ENCODE measurements around the gene NUMBL.
A peak's percentile ranks its signal among the peaks of the same experiment; 100 is the strongest.

Gene NUMBL

GRCh38 chr19:40688987-40689338, 1.5 kb downstream of the NUMBL start:
- DNase-seq: no peak

DNA sequence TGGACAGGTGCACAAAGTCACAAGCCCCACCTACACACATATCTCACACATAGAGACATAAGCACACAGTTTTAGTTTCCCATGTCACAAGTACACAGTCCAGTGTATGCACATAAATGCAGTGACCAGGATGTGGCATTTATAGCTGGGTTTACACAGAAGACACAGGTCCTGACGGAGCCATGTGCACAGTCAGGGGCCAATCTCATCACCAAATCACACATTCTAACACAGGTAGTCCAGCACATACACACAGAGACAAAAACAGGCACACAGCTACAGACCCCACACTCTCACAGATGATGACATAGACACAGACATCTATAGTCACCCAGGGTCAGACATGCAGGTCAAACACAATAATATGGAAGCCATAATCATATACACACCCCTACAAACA, 2.1 kb downstream of the NUMBL start:
- DNase-seq: no peak

- DNase-seq: no peak
These were observed 2.9 kb downstream of the NUMBL start for GRCh38 chr19:40687525-40688016.

GRCh38 chr19:40686882-40687524, 3.4 kb downstream of the NUMBL start:
- no peak for DNase-seq

DNA sequence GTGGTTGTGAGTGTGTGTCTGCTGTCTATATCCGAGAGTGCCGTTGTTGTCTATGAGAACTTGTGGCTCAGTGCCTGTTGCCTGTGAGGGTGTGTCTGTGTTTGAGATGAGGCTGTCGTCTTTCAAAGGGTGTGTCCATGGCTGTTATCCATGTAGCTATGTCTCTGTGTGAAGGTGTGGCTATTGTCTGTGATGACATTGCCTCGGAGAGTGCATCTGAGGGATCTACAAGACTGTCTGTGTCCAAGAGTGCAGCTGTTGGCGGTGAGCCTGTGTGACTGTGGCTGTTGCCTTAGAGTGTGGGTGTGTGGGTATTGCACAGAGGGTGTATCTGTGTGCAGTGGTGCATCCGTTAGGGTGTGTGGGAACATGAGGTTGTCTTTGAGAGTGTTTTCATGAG, 4.9 kb downstream of the NUMBL start:
- no peak for DNase-seq

GRCh38 chr19:40685016-40685526, 5.4 kb downstream of the NUMBL start:
- no peak for DNase-seq

DNA sequence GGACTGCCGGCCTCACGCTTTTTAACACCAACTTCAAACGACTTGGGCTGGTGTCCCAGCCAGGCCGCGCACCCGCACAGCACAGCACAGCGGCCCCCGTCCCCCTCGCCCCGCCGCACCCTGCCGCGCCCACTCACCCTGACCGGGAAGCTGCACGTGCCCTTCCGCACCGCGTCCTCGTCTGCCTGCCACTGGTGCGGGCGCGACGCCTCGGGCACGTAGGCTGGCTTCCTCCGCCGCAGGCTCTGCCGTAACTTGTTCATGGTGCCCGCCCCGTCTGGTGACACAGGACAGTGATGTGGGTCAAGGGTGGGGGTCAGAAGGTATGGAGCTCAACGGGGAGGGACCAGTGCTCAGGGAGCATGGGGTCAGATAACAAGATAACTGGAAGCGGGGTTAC, 6.2 kb downstream of the NUMBL start:
- DNase-seq: no peak

- no peak for DNase-seq
These were observed 7.0 kb downstream of the NUMBL start for GRCh38 chr19:40683437-40683836.

GRCh38 chr19:40682431-40682964, 8.0 kb downstream of the NUMBL start:
- no peak for DNase-seq

GRCh38 chr19:40681039-40681438, 9.4 kb downstream of the NUMBL start:
- DNase-seq: no peak

- DNase-seq: no peak
These were observed 13.3 kb downstream of the NUMBL start for GRCh38 chr19:40677156-40677555.

DNA sequence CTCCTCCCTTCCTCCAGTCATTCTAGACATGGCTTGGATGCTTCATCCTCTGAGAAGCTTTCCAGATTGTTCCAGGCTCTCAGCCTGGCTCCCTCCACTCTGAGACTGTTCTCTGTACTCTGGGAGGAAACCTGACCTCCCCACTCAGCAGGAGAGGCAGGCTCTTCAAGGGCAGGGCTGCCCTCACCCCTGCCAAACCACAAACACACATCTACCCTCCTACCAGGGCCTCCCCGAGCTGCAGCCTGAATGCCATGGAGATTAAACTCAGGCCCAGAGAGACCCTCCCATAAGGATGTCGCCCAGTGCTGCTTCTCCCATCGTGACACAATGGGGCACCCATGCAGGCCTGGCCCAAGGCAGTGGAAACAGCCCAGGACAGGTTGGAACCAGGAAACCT, 16.2 kb downstream of the NUMBL start:
- no peak for DNase-seq

GRCh38 chr19:40673397-40673796, 17.1 kb downstream of the NUMBL start:
- DNase-seq: no peak

- no peak for DNase-seq
These were observed 17.7 kb downstream of the NUMBL start for GRCh38 chr19:40672573-40673299.

GRCh38 chr19:40672038-40672437, 18.4 kb downstream of the NUMBL start:
- no peak for DNase-seq

GRCh38 chr19:40671404-40671803, 19.0 kb downstream of the NUMBL start:
- no peak for DNase-seq

DNA sequence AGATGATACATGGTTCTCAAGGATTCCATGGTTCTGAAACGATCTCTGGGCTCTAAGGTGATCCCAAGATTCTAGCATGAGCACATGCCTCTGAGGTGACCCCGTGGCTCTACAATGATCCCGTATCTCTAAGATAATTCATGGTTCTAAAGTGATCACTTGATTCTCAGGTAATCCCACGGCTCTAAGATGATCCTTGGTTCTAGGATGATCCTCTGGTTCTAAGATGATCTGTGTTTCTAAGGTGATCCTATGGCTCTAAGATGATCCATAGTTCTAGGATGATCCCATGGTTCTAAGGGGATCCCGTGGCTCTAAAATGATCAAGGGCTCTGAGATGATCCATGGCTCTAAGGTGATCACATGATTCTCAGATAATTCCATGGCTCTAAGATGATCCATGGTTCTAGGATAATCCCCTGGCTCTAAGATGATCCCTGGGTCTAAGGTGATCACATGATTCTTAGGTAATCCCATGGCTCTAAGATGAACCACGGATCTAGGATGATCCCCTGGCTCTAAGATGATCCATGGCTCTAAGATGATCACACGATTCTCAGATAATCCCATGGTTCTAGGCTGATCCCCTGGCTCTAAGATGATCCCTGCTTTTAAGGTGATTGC, 21.3 kb downstream of the NUMBL start:
- DNase-seq: no peak

DNA sequence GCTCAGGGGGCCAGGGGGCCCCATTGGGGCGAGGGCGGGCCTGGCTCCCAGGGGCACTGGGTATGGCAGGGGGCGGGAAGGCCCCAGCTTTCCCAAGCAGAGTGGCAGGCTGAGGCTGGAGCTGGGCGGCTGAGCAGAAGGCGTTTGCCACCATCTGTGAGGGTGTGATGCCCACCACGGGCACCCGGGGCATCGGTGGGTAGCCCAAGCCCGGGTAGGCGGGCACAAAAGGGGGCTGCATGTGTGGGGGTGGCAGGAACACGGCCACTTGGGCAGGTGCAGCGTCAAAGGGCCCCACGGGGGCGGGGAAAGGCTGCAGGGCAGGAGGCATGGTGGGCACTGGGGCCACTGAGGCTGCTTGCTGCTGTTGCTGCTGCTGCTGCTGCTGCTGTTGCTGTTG, 22.8 kb downstream of the NUMBL start:
- DNase-seq: no peak

DNA sequence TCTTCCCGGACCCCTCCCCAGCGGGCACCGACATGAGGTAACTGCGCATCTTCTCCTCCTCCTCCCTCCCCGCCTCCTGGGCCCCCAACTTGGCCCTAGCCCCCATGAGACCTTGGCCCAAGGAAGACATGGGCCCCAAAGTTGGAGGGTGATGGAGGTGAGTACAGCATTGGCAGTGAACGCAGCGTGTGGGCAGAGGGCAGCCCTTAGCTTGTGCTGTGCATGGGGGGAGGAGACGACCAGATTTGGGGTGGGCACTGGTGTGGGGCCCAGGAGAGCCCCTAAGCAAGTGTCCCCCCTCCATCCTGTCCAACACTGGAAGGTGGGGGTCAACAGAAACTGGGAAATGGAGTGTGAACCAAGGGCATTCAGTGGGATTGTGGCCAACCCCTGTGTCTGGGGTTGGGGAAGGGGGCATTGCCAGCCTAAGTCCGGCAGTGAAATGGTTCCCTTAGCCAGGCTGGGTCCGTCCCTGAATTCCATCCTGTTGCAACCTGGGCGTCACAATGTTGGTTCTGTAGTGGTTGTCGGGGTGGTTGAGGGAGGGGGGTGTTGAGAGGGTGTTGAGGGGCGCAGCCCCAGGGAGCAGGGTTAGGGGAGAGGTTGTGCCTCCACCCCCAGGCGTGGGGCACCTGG, 23.5 kb downstream of the NUMBL start:
- DNase-seq: no peak

DNA sequence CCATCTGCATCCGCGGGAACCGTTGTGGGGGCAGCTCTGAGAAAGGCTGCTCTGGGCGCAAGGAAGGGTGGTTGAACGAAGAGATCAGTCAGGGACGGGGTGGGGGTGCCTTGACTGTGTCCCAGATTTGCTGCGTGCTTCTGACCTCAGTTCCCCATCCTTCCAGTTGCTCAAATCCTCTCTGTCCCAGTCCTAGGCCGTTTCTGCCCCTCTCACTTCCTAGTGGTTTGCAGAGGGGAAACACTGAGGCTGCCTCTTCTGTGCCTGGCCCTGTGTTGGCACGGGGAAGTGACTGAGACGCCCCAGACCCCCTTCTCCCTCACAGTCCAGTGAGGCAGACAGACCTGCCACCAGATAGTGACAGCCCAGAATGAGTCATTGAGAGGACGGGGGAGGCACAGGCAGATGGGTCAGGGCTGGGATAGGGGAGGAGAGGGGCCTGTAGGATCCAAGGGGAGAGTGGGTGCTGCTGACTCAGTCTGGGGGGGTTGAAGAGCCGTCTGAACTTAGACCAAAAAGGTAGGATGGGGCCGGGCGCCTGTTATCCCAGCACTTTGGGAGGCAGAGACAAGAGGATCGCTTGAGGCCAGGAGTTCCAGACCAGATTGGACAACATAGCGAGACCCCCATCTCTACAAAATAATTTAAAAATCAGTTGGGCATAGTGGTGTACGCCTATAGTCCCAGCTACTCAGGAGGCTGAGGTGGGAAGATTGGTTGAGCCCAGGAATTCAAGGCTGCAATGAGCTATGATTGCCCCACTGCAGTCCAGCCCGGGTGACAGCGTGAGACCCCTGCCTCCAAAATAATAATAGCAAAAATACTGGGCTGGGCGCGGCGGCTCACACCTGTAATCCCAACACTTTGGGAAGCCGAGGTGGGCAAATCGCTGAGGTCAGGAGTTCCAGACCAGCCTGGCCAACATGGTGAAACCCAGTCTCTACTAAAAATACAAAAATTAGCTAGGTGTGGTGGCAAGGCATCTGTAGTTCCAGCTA, 26.5 kb downstream of the NUMBL start:
- no peak for DNase-seq

DNA sequence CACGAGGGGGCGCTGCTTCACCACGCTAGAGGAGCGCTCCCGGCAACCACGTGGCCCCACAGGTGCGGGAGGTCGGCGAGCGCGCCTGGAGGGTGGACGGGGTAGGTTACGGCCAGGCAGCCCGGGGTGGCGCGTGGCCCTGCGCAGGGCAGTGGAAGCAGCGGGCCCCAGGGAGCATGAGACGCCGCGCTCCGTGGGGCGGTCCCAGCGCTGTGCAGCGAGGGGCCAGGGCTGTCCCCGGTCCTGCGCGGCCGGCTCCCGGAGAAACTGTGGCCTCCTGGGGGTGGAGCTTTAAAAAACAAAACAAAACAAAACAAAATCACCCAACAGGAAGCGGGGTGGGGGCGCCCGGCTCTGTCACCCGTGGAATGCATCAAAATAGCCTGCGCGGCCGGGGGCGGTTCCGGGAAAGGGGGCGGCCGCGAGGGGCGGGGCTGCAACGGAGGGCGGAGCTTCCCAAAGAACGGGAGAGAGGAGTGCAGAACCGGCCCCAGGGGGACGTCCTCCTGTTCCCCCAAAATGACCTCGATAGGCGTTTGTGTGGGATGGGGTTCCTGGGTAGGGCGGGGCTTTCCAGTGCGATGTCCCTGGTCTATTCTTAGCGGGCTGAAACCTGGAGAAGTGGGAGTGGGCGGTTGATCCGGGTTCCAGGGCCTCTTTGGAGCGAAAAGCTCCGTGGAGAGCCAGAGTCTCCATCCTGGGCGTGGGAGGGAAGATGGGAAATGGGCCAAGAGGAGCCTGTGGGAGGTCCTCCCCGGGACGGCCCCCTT, 27.3 kb downstream of the NUMBL start:
- DNase-seq: peak; percentile 61
